HG03060 (cell line): ENCODE results near the gene TLE1.
"Not testable (repeated sequence)": the region's sequence is repeated elsewhere in the genome, so short reads cannot be mapped to it uniquely, and the experiment has no call there.

Source experiments
- ATAC-seq: cut with Tn5 transposase; IDR thresholded peaks from one replicate; pipeline ENCODE4 v1.9.1; 2021; ENCODE audit warnings: low read depth, moderate number of reproducible peaks; ENCODE audit not compliant: unreplicated experiment

The TLE1 gene

GRCh38 chr9:81604306-81605169 is 84.8 kb downstream of the TLE1 start:
- ATAC-seq: no peak

- ATAC-seq: no peak
Observed at GRCh38 chr9:81602887-81603680, 86.3 kb downstream of the TLE1 start.

GRCh38 chr9:81601639-81602623 is 87.4 kb downstream of the TLE1 start:
- ATAC-seq: peak; percentile 93

- ATAC-seq: no peak
Observed at GRCh38 chr9:81600631-81601030, 88.7 kb downstream of the TLE1 start.

GRCh38 chr9:81599837-81600236 is 89.5 kb downstream of the TLE1 start:
- ATAC-seq: no peak

GRCh38 chr9:81598811-81599210 is 90.5 kb downstream of the TLE1 start:
- no peak for ATAC-seq

- ATAC-seq: no peak
Observed at GRCh38 chr9:81598123-81598497, 91.2 kb downstream of the TLE1 start.

GRCh38 chr9:81597419-81598122 is 91.8 kb downstream of the TLE1 start:
- ATAC-seq: no peak

- no peak for ATAC-seq
Observed at GRCh38 chr9:81596679-81597418, 92.5 kb downstream of the TLE1 start.

- ATAC-seq: no peak
Observed at GRCh38 chr9:81595887-81596543, 93.3 kb downstream of the TLE1 start.

- not testable (repeated sequence) for ATAC-seq
Observed at GRCh38 chr9:81595293-81595692, 94.1 kb downstream of the TLE1 start.

GRCh38 chr9:81594415-81594814 is 94.9 kb downstream of the TLE1 start:
- no peak for ATAC-seq

GRCh38 chr9:81592887-81593266 is 96.5 kb downstream of the TLE1 start:
- no peak for ATAC-seq

GRCh38 chr9:81591791-81592190 is 97.6 kb downstream of the TLE1 start:
- ATAC-seq: no peak

GRCh38 chr9:81590688-81591087 is 98.7 kb downstream of the TLE1 start:
- no peak for ATAC-seq

- ATAC-seq: no peak
Observed at GRCh38 chr9:81589819-81590218, 99.5 kb downstream of the TLE1 start.

- ATAC-seq: no peak
Observed at GRCh38 chr9:81589392-81589791, 100.0 kb downstream of the TLE1 start.

GRCh38 chr9:81588148-81588871 is 101.0 kb downstream of the TLE1 start:
- no peak for ATAC-seq
